SJSA1 (cell line): ENCODE data around the gene GOLGB1. TPM values are rescaled to one million over a fixed set of nuclear protein-coding genes. Genes with fewer than 3 reads are reported as not detected.

Experiments used
- DNase-seq, 2 experiments: peaks; one replicate each; pipeline ENCODE4 v3.0.0-alpha.2; 2015 to 2020; ENCODE audit warnings: low spot score in 2 of 2, low read depth in 1 of 2
- H3K27ac ChIP-seq: fragments of 250-450 bp; sonication (Bioruptor Pico); 2 replicates; pipeline ENCODE4 v1.5.1; 2020; ENCODE audit warnings: mild to moderate bottlenecking, moderate library complexity
- H3K27me3 ChIP-seq: fragments of 250-450 bp; sonication (Bioruptor Pico); replicated peaks from 2 replicates; pipeline ENCODE4 v1.5.1; 2020; ENCODE audit warnings: mild to moderate bottlenecking, moderate library complexity
- H3K36me3 ChIP-seq: fragments of 250-450 bp; sonication (Bioruptor Pico); 2 replicates; pipeline ENCODE4 v1.5.1; 2020; ENCODE audit warnings: mild to moderate bottlenecking
- H3K4me1 ChIP-seq: fragments of 250-450 bp; sonication (Bioruptor Pico); replicated peaks from 2 replicates; pipeline ENCODE4 v1.6.1; 2021; ENCODE audit warnings: mild to moderate bottlenecking
- H3K4me3 ChIP-seq: fragments of 250-450 bp; sonication (Bioruptor Pico); 2 replicates; pipeline ENCODE4 v1.5.1; 2020; ENCODE audit warnings: mild to moderate bottlenecking
- H3K9me3 ChIP-seq: fragments of 250-450 bp; sonication (Bioruptor Pico); replicated peaks from 2 replicates; pipeline ENCODE4 v1.5.1; 2020; ENCODE audit warnings: mild to moderate bottlenecking
- total RNA-seq: library from RNA; depleted of rRNA; stranded (reverse); fragments of >200 nt; shearing (Covaris generic); gene quantifications from 2 replicates; pipeline ENCODE4 v1.2.3, GENCODE V29; 2014

The GOLGB1 gene
- total RNA-seq, 1 experiment from 2014 or later = 19.7 TPM

DNA sequence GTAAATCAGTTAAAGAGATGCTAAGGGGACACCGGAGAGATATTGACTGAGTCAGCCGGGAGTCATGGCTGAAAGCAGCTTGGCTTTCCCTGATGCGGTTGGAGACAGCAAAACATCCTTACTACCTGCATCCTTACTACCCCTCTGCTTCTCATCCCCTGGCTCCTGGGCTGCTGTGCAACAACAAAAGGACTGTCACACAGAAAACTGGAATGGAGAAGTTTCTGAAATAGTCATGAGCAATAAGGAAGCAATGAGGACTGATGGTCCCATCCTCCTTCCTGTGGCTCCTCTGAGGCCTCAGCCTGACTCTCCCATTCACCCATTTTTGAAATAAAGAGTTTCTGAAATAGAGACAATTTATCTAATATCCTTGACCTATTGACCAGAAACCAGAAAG lies 90.0 kb downstream of the GOLGB1 start:
- Histone ChIP-seq H3K4me1 (no peaks in the 10 kb centered on the region), H3K36me3 (peaks cover 9% of the 10 kb centered on the region), H3K9me3 (no peaks in the 10 kb centered on the region), H3K27me3 (no peaks in the 10 kb centered on the region), H3K4me3 (no peak overlapping the region), H3K27ac (no peak overlapping the region)
- DNase-seq = no peak

DNA sequence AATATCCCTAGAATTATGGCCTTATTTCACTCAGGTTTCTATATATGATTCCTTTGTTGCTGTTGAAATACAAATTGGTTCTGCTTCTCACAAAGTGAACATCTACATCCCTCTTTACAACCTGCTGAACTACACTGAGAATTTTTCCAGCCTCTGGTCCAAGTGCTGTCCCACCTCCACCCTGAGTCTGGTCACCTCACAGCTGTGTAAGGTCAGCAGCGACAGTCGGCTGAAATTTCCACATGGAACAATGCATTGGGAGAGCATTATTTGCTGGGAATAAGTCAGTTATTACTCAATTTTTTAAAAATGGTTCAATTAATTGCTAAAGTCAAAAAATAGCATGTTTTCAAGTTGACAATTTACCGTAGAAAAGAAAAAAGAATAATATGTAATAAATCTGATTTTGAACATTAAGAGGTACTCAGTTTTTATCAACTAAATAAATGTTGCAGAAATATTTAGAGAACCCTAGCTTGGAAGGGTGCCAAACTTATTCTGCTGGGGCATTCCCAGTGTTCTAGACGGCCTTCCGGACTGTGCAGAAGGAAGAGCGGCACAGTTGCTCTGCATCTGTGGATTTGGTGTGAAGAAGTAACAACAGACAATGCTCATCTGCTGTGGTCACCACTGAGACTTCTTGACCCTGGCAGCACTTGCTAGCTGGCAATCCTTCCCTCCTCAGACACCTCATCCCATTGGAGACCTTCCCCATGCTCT lies 90.7 kb downstream of the GOLGB1 start:
- Histone ChIP-seq H3K4me3 (no peak overlapping the region), H3K9me3 (no peaks in the 10 kb centered on the region), H3K36me3 (peaks cover 2% of the 10 kb centered on the region), H3K27me3 (no peaks in the 10 kb centered on the region), H3K27ac (no peak overlapping the region), H3K4me1 (no peaks in the 10 kb centered on the region)
- no peak for DNase-seq

DNA sequence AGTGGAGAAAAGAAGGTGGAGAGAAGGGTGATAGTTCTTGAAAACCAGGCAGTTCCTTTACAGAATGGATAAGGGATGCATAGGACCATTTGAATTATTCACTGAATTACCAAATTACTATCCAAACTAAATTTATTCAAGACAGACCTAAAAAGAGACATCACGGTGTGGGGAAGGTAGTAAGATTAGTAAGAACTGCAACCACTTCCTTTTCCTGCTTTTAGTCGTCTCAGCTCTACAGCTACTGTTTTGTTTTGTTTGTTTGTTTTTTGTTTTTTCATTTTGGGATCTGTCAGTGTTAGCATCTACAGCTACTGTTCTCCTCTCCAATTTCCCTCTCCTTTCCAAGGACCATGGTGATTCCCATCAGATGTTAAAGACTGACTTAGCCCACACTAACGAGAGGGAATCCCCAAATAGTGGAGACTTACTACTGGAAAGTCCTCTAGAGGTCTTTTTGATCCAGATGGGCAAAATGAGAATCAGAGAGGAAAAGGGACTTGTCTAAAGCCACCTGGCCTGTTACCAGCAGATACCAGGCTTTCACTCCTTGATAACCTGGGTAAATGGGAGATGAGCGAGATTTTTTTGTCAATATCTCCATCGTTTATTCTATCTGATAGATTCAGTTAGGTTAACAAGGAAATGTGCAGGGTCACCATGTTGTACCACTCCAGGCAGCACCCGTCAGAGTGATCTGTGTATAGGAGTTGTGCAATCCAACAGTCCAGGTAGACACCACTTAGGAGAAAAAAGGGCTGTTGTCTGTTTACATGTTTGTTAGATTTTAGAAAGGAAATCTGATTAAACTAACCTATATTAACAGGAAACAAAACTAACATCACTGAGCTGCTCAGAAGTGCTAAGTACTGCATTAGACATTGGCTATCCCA lies 94.8 kb downstream of the GOLGB1 start:
- Histone ChIP-seq H3K27ac (no peak overlapping the region), H3K9me3 (no peaks in the 10 kb centered on the region), H3K4me1 (no peaks in the 10 kb centered on the region), H3K27me3 (no peaks in the 10 kb centered on the region), H3K4me3 (no peak overlapping the region), H3K36me3 (no peaks in the 10 kb centered on the region)
- no peak for DNase-seq

DNA sequence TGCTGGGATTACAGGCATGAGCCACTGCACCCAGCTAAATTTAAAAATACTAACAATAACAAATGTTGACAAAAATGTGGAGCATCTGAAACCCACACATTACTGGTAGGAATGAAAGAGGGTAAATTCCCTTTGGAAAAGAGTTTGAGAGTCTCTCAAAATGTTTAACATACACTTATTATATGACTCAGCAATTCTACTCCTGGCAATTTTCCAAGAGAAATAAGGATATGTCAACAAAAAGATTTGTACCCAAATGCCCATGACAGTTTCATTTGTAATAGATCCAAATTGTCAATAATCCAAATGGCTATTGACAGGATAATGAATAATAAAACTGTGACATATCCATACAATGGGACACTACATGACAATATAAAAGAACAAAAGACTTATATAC lies 97.9 kb downstream of the GOLGB1 start:
- no peaks in the 10 kb centered on the region for H3K4me1 ChIP-seq
- H3K27ac ChIP-seq = no peak overlapping the region
- no peak overlapping the region for H3K4me3 ChIP-seq
- no peak for DNase-seq
- no peaks in the 10 kb centered on the region for H3K9me3 ChIP-seq
- H3K36me3 ChIP-seq = no peaks in the 10 kb centered on the region
- H3K27me3 ChIP-seq = no peaks in the 10 kb centered on the region

DNA sequence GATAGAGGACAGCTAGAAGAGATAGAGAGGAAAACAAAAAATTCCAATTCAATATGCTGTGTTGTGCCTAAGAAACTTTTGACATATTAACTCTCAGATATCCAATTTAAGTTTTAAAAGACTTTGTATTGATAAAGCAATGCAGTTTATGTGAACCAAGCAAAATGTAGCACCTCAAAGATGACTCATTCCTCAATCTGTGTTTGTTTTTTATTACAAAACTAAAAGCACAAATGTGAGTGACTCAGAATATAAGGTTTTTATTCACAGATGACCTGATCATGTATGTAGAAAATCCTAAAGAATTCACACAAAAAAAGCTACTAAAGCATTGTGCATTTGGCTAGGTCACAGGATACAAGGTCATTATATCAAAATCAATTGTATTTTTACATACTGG lies 99.9 kb downstream of the GOLGB1 start:
- H3K9me3 ChIP-seq = no peaks in the 10 kb centered on the region
- no peak overlapping the region for H3K4me3 ChIP-seq
- H3K27me3 ChIP-seq = no peaks in the 10 kb centered on the region
- no peak for DNase-seq
- no peaks in the 10 kb centered on the region for H3K4me1 ChIP-seq
- no peaks in the 10 kb centered on the region for H3K36me3 ChIP-seq
- no peak overlapping the region for H3K27ac ChIP-seq

DNA sequence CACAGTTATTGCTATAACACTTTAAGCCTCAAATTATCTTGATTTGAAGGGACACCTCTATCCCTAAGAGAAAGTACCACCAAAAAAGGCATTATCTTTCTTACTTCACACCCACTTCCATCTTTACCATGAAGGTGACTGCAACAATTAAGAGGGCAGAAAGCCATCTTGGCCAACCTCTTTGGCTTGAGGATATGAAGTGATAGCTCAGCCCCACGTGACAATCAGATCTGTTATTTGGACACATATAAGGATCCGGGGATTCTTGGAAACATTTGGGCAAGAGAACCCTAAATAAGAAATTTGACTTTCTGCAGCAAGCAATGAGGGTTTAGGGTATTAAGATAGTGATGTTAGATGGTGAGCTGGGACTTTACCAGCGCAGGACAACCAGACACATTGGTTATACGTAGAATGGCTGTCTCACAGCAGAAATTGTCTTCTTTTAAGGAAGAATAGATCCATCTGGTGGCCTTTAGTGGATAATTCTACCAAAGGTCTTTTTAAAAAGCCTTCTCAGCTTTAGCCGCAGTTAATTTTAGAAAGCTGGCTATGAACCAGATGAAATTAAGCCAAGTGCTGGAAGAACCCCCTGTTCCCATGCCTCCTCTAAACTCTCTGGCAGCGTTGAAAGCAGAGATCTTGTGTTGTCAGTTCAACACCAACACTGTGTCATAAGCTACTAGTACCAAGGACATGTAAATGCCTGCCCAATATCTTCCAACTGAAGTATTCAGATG lies 101.2 kb downstream of the GOLGB1 start:
- no peak overlapping the region for H3K4me3 ChIP-seq
- H3K27me3 ChIP-seq = no peaks in the 10 kb centered on the region
- DNase-seq = no peak
- H3K9me3 ChIP-seq = no peaks in the 10 kb centered on the region
- no peaks in the 10 kb centered on the region for H3K4me1 ChIP-seq
- H3K36me3 ChIP-seq = no peaks in the 10 kb centered on the region
- H3K27ac ChIP-seq = no peak overlapping the region

DNA sequence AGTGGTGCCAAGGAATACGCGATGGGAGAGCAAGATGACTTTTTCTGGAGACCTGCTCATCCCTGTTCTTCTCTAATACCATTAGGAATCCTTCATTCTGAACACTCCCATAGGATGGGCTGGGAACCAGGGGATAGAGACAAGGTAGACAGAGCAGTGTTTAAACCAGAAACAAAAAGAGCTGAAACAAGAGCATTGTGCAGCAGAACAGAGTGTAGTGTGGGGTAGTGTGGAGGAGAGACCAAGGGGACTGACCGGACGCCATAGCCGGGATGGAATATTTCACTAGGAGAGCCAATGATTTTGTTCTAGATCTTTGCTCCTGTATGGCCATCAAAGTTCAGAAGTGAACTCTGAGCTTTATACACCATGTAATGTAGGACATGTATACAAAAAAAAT lies 104.5 kb downstream of the GOLGB1 start:
- Histone ChIP-seq H3K27me3 (no peaks in the 10 kb centered on the region), H3K4me3 (no peak overlapping the region), H3K27ac (no peak overlapping the region), H3K36me3 (no peaks in the 10 kb centered on the region), H3K9me3 (no peaks in the 10 kb centered on the region), H3K4me1 (no peaks in the 10 kb centered on the region)
- DNase-seq = no peak

DNA sequence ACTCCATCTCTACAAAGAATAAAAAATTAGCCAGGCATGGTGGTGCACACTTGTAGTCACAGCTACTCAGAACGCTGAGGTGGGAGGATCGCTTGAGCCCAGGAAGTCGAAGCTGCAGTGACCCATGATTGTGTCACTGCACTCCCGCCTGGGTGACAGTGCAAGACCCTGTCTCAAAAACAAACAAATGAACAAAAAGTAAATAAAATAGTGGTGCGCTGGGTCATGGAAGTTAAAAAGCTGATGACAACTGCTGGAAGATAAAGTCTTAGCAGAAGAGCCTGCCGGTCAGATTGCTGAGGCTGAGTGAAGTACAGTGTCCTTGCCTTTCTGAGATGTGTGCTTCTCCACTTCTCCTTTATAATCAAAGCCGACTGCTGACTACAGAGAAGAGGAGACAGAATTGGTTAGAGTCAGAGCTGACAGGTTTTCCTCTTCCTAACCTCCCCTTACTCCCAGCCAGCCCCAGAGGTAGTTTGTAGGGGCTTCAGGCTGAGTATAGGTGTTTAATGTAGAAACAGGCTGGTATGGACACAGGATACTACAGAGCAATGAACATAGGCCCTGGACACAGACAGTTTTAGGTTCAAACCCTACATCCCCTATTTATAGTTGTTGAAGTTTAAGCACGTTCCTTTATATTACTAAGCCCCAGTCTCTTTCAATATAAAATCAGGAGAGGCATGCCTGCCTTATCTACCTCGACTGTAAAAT lies 106.8 kb downstream of the GOLGB1 start:
- no peak overlapping the region for H3K4me3 ChIP-seq
- H3K36me3 ChIP-seq = no peaks in the 10 kb centered on the region
- no peaks in the 10 kb centered on the region for H3K27me3 ChIP-seq
- no peak overlapping the region for H3K27ac ChIP-seq
- DNase-seq = no peak
- H3K9me3 ChIP-seq = no peaks in the 10 kb centered on the region
- no peaks in the 10 kb centered on the region for H3K4me1 ChIP-seq

DNA sequence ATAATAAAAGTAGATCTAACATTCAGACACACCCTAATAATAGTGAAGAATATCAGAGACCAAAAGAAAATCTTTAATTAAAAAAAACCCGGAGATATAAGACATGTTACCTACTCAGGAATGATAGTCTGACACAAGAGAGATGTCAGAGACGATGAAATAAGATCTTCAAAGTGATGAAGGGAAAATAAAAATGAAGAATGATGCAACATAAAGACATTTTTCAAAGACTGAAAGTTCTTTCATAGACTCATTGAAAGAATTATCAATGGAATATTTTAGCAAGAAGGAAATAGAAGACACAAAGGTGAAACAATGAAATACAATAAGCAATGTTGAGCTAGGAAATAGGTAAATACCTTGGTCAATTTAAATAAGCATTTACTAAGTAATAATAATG lies 108.4 kb downstream of the GOLGB1 start:
- no peak for DNase-seq
- Histone ChIP-seq H3K4me1 (no peaks in the 10 kb centered on the region), H3K27ac (no peak overlapping the region), H3K9me3 (no peaks in the 10 kb centered on the region), H3K4me3 (no peak overlapping the region), H3K27me3 (no peaks in the 10 kb centered on the region), H3K36me3 (no peaks in the 10 kb centered on the region)

DNA sequence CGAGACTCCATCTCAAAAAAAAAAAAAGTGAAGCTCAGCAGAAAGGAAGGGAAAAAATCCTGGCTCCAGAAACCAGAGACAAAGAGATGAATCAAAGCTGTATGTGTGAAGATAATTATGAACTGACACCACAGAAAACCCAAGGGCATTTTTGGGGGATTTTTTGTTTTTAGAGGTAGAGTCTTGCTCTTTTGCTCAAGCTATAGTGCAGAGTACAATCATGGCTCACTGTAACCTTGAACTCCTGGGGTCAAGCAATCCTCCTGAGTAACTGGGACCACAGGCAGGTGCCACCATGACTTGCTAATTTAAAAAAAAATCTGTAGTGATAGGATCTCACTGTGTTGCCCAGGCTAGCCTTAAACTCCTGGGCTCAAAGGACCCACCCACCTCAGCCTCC lies 111.6 kb downstream of the GOLGB1 start:
- H3K36me3 ChIP-seq = no peaks in the 10 kb centered on the region
- no peaks in the 10 kb centered on the region for H3K4me1 ChIP-seq
- DNase-seq = no peak
- H3K27ac ChIP-seq = no peak overlapping the region
- no peak overlapping the region for H3K4me3 ChIP-seq
- H3K9me3 ChIP-seq = no peaks in the 10 kb centered on the region
- H3K27me3 ChIP-seq = no peaks in the 10 kb centered on the region

DNA sequence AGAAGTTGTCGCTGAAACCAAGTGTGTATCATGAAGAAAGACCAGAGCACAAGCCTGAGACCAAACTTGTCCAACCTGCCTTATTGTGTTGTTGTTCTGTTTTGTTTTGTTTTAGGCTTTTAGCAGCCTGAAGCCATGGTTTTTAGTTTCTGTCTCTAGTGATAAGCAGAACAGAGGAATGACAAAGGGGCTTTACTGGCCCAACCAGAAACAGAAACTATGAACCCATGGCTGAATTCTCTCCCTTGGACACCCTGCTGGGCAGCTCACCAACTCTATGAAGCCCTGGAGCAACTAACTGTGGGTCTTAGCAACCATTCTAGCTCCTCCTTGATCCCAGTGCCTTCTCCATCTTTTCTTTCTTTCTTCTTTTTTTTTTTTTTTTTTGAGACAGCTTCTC lies 119.2 kb downstream of the GOLGB1 start:
- Histone ChIP-seq H3K36me3 (no peaks in the 10 kb centered on the region), H3K27me3 (no peaks in the 10 kb centered on the region), H3K4me1 (no peaks in the 10 kb centered on the region), H3K27ac (no peak overlapping the region), H3K9me3 (no peaks in the 10 kb centered on the region), H3K4me3 (no peak overlapping the region)
- DNase-seq = no peak

DNA sequence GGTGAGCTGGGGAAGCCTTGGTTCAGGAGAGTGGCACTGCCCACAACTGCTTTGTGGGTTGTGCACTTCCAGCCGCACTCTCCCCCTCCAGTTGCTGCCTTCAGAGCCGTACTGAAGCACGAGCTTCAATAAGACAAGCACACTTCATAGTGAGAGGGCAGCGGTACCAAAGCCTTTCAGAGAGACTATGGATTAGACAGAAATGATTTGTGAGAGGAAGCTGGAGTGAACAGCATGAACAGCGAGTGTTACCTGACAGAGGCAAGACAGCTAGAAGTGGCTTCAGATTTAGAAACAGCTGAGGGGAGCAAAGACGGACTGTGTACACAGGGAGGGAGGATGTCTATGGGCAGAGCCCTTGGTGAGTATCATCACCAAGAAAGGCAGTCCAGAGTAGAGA lies 119.9 kb downstream of the GOLGB1 start:
- Histone ChIP-seq H3K27ac (no peak overlapping the region), H3K4me1 (no peaks in the 10 kb centered on the region), H3K9me3 (no peaks in the 10 kb centered on the region), H3K27me3 (peaks cover 4% of the 10 kb centered on the region; the same call in 1 of the 2 replicates), H3K36me3 (no peaks in the 10 kb centered on the region), H3K4me3 (no peak overlapping the region)
- no peak for DNase-seq

DNA sequence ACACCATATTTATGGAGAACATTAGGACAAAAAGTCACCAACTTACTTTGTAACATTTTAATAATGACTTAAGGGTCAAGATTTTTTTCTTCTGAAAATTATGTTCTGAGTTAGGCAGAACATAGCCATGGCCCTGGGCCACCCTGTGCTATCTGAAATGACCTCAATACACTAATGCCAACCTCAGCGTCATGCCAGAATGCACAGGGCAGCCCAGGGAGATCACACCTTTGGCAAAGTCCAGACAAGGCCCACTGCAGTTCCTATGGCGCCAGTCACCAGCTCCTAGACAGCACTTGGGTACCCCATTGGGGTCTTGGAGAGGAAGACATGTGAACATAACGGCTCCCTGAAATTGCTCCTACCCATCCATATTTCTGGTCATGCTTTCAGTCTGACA lies 121.9 kb downstream of the GOLGB1 start:
- H3K36me3 ChIP-seq = no peaks in the 10 kb centered on the region
- DNase-seq = no peak

More for the DNA sequence above, 121.9 kb downstream of the GOLGB1 start:
- no peaks in the 10 kb centered on the region for H3K9me3 ChIP-seq
- H3K27ac ChIP-seq = no peak overlapping the region
- peaks cover 4% of the 10 kb centered on the region; the same call in 1 of the 2 replicates for H3K27me3 ChIP-seq
- H3K4me1 ChIP-seq = no peaks in the 10 kb centered on the region
- H3K4me3 ChIP-seq = no peak overlapping the region
